ENCODE data around the gene PPT1. TPM values are rescaled to one million over a fixed set of nuclear protein-coding genes. Genes with fewer than 3 reads are reported as not detected.

Gene PPT1
- total RNA-seq, 1 experiment from 2014 or later = 46.8 TPM

DNA sequence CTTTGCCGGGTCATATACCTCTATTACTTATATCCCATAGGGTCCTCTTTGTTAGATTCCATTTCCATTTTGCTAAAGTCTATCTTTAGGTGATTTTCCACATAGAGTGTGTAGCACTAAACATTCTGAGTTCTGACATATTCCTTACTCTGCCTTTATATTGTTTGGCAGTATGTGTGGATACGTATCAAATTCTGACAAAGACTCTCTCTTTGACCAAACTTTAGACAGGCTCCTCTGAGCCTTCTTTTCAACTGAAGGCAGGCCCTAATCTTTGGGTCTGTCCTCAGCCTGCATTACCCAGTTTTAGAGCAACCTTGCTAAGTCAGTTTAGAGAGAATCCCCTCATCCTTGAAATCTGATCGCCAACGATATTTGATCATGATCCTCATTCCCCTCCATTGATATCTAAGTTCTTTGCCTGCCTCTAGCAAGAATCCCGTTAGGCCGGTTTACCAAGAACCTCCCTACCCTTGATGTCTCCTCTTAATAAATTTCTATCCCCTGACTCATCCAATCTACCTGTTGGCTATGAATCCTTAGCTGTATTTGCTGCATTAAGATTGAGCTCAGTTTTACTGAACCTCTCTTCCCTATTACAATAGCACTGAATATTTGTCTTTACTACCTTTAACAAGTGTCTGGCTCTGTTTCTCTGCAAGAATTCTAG, 10.4 kb upstream of the PPT1 start:
- no peaks in the 10 kb centered on the region for H3K79me2 ChIP-seq (ENCODE audit: insufficient read depth, low read length)
- H3K4me3 ChIP-seq (replicated peaks in 1 of 2; ENCODE audit: low read depth in 1 of 2, low read length in 2 of 2) = peak overlapping the region in 1 of 2 experiments; percentile 48; a peak in 3 of 4 replicates
- H3K9me2 ChIP-seq (ENCODE audit: insufficient read depth) = no peaks in the 10 kb centered on the region
- H2AFZ ChIP-seq (ENCODE audit: low read depth, low read length, poor library complexity, severe bottlenecking) = peak overlapping the region; percentile 98
- DNase-seq (ENCODE audit: low read depth, low spot score) (peak; percentile 80), ATAC-seq (peak; percentile 90)
- RAD21 ChIA-PET (ENCODE audit: low non-redundant PET in 1 of 2, low total read pairs in 2 of 2, uncharacterized antibody in 2 of 2, unreplicated experiment in 2 of 2) = interaction anchor here in 1 of 2 experiments (0.7 kb wide), 1 partner anchor 366 kb away, joined by 3 read pairs; no protein-coding TSS in a partner anchor
- H3K9ac ChIP-seq (ENCODE audit: low read length) = peak overlapping the region; percentile 32; the same call in 1 of the 2 replicates
- intact Hi-C loops (cut with micrococcal nuclease) = no loop called here
- no peaks in the 10 kb centered on the region for H3K36me3 ChIP-seq (ENCODE audit: control insufficient read depth in 1 of 2, insufficient read depth in 2 of 2, low read length in 2 of 2)
- H3K27me3 ChIP-seq (ENCODE audit: insufficient read depth, low read length) = no peaks in the 10 kb centered on the region
- H3K9me3 ChIP-seq (ENCODE audit: control insufficient read depth in 1 of 2, insufficient read depth in 1 of 2, low read depth in 1 of 2, low read length in 2 of 2) = peaks cover 9 to 10% of the 10 kb centered on the region in 2 experiments; a peak in 2 of 4 replicates
- peaks cover 17 to 26% of the 10 kb centered on the region in 2 experiments for H3K4me1 ChIP-seq (ENCODE audit: control insufficient read depth in 1 of 2, insufficient read depth in 2 of 2, low read length in 2 of 2)
- POLR2A ChIA-PET = no interaction called here
- peak overlapping the region; percentile 80 for H3K4me2 ChIP-seq (ENCODE audit: low read length)
- CTCF ChIA-PET = interaction anchor here (0.8 to 1.2 kb wide), 3 partner anchors 36 to 297 kb away, joined by 3 to 8 read pairs (median 4); no protein-coding TSS in a partner anchor
- no TSS peak for BruUV-seq (replicated peaks)
- H3K27ac ChIP-seq (ENCODE audit: low read depth, low read length) = peak overlapping the region; percentile 83
- H4K20me1 ChIP-seq (ENCODE audit: insufficient read depth) = no peaks in the 10 kb centered on the region
- TF ChIP-seq TCF7L2 (IDR thresholded peaks at IDR 0.05; ENCODE audit: borderline replicate concordance, extremely low read depth, insufficient read depth, insufficient read length) (peak; percentile 20), EZH2phosphoT487 (IDR thresholded peaks at IDR 0.05; ENCODE audit: borderline replicate concordance) (no peak), YY1 (IDR thresholded peaks at IDR 0.05; ENCODE audit: extremely low read depth, insufficient replicate concordance, low read depth, low read length) (peak; percentile 53), POLR2A (IDR thresholded peaks at IDR 0.05; ENCODE audit: borderline replicate concordance, extremely low read depth, insufficient read depth, insufficient read length) (no peak), SIN3A (IDR thresholded peaks at IDR 0.05; ENCODE audit: low read depth) (peak; percentile 76), ZNF274 (IDR thresholded peaks at IDR 0.05; ENCODE audit: low read depth, low read length) (no peak), EGR1 (IDR thresholded peaks at IDR 0.05; ENCODE audit: low read depth) (no peak), SP1 (IDR thresholded peaks at IDR 0.05; ENCODE audit: low read depth) (peak; percentile 95), JUND (IDR thresholded peaks at IDR 0.05) (peak; percentile 97), FOSL1 (IDR thresholded peaks at IDR 0.05; ENCODE audit: low read depth) (peak; percentile 91), SRF (IDR thresholded peaks at IDR 0.05; ENCODE audit: low read depth) (peak; percentile 57), ZFX (IDR thresholded peaks at IDR 0.05) (no peak), CEBPB (IDR thresholded peaks at IDR 0.05; ENCODE audit: low read depth) (peak; percentile 68), RAD21 (IDR thresholded peaks at IDR 0.05; ENCODE audit: low read depth) (no peak; the same call in 1 of the 2 replicates), EZH2 (IDR thresholded peaks at IDR 0.05) (no peak)
- TF ChIP-seq, protein P1, sequence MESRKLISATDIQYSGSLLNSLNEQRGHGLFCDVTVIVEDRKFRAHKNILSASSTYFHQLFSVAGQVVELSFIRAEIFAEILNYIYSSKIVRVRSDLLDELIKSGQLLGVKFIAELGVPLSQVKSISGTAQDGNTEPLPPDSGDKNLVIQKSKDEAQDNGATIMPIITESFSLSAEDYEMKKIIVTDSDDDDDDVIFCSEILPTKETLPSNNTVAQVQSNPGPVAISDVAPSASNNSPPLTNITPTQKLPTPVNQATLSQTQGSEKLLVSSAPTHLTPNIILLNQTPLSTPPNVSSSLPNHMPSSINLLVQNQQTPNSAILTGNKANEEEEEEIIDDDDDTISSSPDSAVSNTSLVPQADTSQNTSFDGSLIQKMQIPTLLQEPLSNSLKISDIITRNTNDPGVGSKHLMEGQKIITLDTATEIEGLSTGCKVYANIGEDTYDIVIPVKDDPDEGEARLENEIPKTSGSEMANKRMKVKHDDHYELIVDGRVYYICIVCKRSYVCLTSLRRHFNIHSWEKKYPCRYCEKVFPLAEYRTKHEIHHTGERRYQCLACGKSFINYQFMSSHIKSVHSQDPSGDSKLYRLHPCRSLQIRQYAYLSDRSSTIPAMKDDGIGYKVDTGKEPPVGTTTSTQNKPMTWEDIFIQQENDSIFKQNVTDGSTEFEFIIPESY (IDR thresholded peaks at IDR 0.05; ENCODE audit: extremely low read depth, insufficient replicate concordance, low read length) = no peak
- TF ChIP-seq, protein P2, sequence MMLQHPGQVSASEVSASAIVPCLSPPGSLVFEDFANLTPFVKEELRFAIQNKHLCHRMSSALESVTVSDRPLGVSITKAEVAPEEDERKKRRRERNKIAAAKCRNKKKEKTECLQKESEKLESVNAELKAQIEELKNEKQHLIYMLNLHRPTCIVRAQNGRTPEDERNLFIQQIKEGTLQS (IDR thresholded peaks at IDR 0.05) = 0 out of 2 replicates have a peak, but pooled peaks have one; percentile 43
- TF ChIP-seq, protein P3, sequence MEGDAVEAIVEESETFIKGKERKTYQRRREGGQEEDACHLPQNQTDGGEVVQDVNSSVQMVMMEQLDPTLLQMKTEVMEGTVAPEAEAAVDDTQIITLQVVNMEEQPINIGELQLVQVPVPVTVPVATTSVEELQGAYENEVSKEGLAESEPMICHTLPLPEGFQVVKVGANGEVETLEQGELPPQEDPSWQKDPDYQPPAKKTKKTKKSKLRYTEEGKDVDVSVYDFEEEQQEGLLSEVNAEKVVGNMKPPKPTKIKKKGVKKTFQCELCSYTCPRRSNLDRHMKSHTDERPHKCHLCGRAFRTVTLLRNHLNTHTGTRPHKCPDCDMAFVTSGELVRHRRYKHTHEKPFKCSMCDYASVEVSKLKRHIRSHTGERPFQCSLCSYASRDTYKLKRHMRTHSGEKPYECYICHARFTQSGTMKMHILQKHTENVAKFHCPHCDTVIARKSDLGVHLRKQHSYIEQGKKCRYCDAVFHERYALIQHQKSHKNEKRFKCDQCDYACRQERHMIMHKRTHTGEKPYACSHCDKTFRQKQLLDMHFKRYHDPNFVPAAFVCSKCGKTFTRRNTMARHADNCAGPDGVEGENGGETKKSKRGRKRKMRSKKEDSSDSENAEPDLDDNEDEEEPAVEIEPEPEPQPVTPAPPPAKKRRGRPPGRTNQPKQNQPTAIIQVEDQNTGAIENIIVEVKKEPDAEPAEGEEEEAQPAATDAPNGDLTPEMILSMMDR (IDR thresholded peaks at IDR 0.05 in 2 of 3, conservative IDR thresholded peaks at IDR 0.05 in 1 of 3; ENCODE audit: borderline replicate concordance in 1 of 3, insufficient read depth in 1 of 3, low read depth in 2 of 3, low read length in 2 of 3) = 0 out of 6 replicates have a peak, but pooled peaks of 1 of the 3 experiments have one; percentile 2
- TF ChIP-seq, protein P4, sequence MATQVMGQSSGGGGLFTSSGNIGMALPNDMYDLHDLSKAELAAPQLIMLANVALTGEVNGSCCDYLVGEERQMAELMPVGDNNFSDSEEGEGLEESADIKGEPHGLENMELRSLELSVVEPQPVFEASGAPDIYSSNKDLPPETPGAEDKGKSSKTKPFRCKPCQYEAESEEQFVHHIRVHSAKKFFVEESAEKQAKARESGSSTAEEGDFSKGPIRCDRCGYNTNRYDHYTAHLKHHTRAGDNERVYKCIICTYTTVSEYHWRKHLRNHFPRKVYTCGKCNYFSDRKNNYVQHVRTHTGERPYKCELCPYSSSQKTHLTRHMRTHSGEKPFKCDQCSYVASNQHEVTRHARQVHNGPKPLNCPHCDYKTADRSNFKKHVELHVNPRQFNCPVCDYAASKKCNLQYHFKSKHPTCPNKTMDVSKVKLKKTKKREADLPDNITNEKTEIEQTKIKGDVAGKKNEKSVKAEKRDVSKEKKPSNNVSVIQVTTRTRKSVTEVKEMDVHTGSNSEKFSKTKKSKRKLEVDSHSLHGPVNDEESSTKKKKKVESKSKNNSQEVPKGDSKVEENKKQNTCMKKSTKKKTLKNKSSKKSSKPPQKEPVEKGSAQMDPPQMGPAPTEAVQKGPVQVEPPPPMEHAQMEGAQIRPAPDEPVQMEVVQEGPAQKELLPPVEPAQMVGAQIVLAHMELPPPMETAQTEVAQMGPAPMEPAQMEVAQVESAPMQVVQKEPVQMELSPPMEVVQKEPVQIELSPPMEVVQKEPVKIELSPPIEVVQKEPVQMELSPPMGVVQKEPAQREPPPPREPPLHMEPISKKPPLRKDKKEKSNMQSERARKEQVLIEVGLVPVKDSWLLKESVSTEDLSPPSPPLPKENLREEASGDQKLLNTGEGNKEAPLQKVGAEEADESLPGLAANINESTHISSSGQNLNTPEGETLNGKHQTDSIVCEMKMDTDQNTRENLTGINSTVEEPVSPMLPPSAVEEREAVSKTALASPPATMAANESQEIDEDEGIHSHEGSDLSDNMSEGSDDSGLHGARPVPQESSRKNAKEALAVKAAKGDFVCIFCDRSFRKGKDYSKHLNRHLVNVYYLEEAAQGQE (IDR thresholded peaks at IDR 0.05; ENCODE audit: low read depth) = no peak

Measured in HCT116 (cell line).